GM18511 (cell line): ENCODE measurements around the gene CCN6.
"Not testable (repeated sequence)": the region's sequence is repeated elsewhere in the genome, so short reads cannot be mapped to it uniquely, and the experiment has no call there.

Source experiments
- ATAC-seq: cut with Tn5 transposase; IDR thresholded peaks from one replicate; pipeline ENCODE4 v1.9.1; 2021; ENCODE audit warnings: mild to moderate bottlenecking, moderate library complexity; ENCODE audit not compliant: unreplicated experiment

CCN6 gene

GRCh38 chr6:112029045-112029822 lies 24.7 kb upstream of the CCN6 start:
- peak; percentile 71 for ATAC-seq

GRCh38 chr6:112030206-112030960 lies 23.5 kb upstream of the CCN6 start:
- no peak for ATAC-seq

- ATAC-seq, result no peak
Observed at GRCh38 chr6:112030961-112031660, 22.8 kb upstream of the CCN6 start.

- ATAC-seq, result no peak
Observed at GRCh38 chr6:112031960-112032359, 21.9 kb upstream of the CCN6 start.

- ATAC-seq, result no peak
Observed at GRCh38 chr6:112032728-112033127, 21.2 kb upstream of the CCN6 start.

- ATAC-seq, result no peak
Observed at GRCh38 chr6:112033791-112034615, 19.9 kb upstream of the CCN6 start.

GRCh38 chr6:112034616-112034995 lies 19.3 kb upstream of the CCN6 start:
- ATAC-seq, result no peak

- ATAC-seq, result no peak
Observed at GRCh38 chr6:112036088-112036637, 17.7 kb upstream of the CCN6 start.

GRCh38 chr6:112037783-112038216 lies 16.1 kb upstream of the CCN6 start:
- ATAC-seq, result no peak

GRCh38 chr6:112038268-112038667 lies 15.6 kb upstream of the CCN6 start:
- ATAC-seq, result no peak

- ATAC-seq, result no peak
Observed at GRCh38 chr6:112038756-112039430, 15.0 kb upstream of the CCN6 start.

- no peak for ATAC-seq
Observed at GRCh38 chr6:112039431-112039770, 14.5 kb upstream of the CCN6 start.

GRCh38 chr6:112040956-112041355 lies 12.9 kb upstream of the CCN6 start:
- ATAC-seq, result no peak

GRCh38 chr6:112041535-112041934 lies 12.4 kb upstream of the CCN6 start:
- no peak for ATAC-seq

- ATAC-seq, result peak; percentile 94
Observed at GRCh38 chr6:112043032-112044007, 10.6 kb upstream of the CCN6 start.

- ATAC-seq, result no peak
Observed at GRCh38 chr6:112044196-112044595, 9.7 kb upstream of the CCN6 start.

GRCh38 chr6:112044856-112045255 lies 9.0 kb upstream of the CCN6 start:
- ATAC-seq, result no peak

- ATAC-seq, result not testable (repeated sequence)
Observed at GRCh38 chr6:112047523-112047922, 6.4 kb upstream of the CCN6 start.
